ENCODE data around the gene BTBD16. TPM values are rescaled to one million over a fixed set of nuclear protein-coding genes. Genes with fewer than 3 reads are reported as not detected.

BTBD16 gene
- total and polyA plus RNA-seq, 2 of the 4 experiments (the other 2 are of a cell fraction) = not detected

GRCh38 chr10:122224159-122224558, 46.9 kb upstream of the BTBD16 start:
- Histone ChIP-seq H3K4me2 (ENCODE audit: low read depth, low read length) (no peak overlapping the region), H2BK5ac (ENCODE audit: low read depth, low read length, poor library complexity, severe bottlenecking) (no peak overlapping the region), H3K4me3 (ENCODE audit: insufficient read depth, low read depth, low read length) (no peak overlapping the region), H4K91ac (ENCODE audit: insufficient read depth, low read depth, low read length) (no peak overlapping the region), H3K9ac (ENCODE audit: low read depth, low read length) (no peak overlapping the region), H3K27ac (ENCODE audit: insufficient read depth, low read length) (no peak overlapping the region), H3K18ac (ENCODE audit: low read depth, low read length) (no peak overlapping the region), H3K9me3 (ENCODE audit: control insufficient read depth, insufficient read depth, low read length) (no peaks in the 10 kb centered on the region), H3K56ac (ENCODE audit: extremely low read depth, insufficient read depth, low read length) (no peak overlapping the region), H3K4me1 (ENCODE audit: control insufficient read depth, insufficient read depth, low read length) (no peaks in the 10 kb centered on the region), H2AK5ac (ENCODE audit: low read depth, low read length) (no peak overlapping the region), H3K4ac (ENCODE audit: low read depth, low read length) (no peak overlapping the region), H2AK9ac (replicated peaks; ENCODE audit: low read depth, low read length, poor library complexity) (no peak overlapping the region), H4K20me1 (ENCODE audit: insufficient read depth, low read length) (no peaks in the 10 kb centered on the region), H4K5ac (ENCODE audit: low read depth, low read length) (no peak overlapping the region), H3K36me3 (ENCODE audit: control insufficient read depth, insufficient read depth, low read length) (peaks cover 18% of the 10 kb centered on the region), H2BK15ac (ENCODE audit: low read depth, low read length) (no peak overlapping the region), H2BK120ac (ENCODE audit: low read depth, low read length) (no peak overlapping the region), H2BK20ac (ENCODE audit: low read depth, low read length) (no peak overlapping the region), H3K23ac (ENCODE audit: low read depth, low read length) (no peak overlapping the region), H3K79me1 (ENCODE audit: low read depth in 1 of 2, low read length in 2 of 2) (no peaks in the 10 kb centered on the region), H2AFZ (replicated peaks; ENCODE audit: low read length, poor library complexity) (no peak overlapping the region), H3K9me1 (ENCODE audit: insufficient read depth, low read length) (peaks cover 3% of the 10 kb centered on the region; the same call in 1 of the 2 replicates), H3K14ac (replicated peaks; ENCODE audit: low read depth, low read length) (no peak overlapping the region), H3K27me3 (ENCODE audit: control insufficient read depth, insufficient read depth, low read length) (no peaks in the 10 kb centered on the region), H4K8ac (ENCODE audit: low read depth in 2 of 2, low read length in 2 of 2) (no peak overlapping the region)
- dilution Hi-C loops (cut with HindIII; ENCODE audit: low sequenced_read_pairs, unreplicated experiment) (no loop called here), intact Hi-C loops (cut with micrococcal nuclease) (no loop called here), in situ Hi-C loops (cut with MboI; ENCODE audit: low sequenced_read_pairs) (no loop called here)
- ChIA-PET POLR2A (ENCODE audit: unreplicated experiment) (no interaction called here), CTCF (no interaction called here)
- no peak for TF ChIP-seq FOS (IDR thresholded peaks at IDR 0.05; ENCODE audit: low read depth, low read length)
- no peak for TF ChIP-seq MAFK (IDR thresholded peaks at IDR 0.05; ENCODE audit: low read depth, low read length)
- no peak for TF ChIP-seq CHD1 (IDR thresholded peaks at IDR 0.05; ENCODE audit: low read depth, low read length)
- TF ChIP-seq BHLHE40 (IDR thresholded peaks at IDR 0.05; ENCODE audit: low read depth, low read length) = no peak
- TF ChIP-seq POLR2A (IDR thresholded peaks at IDR 0.05; ENCODE audit: low read depth, low read length) = no peak
- TF ChIP-seq CTCF (conservative IDR thresholded peaks at IDR 0.05; ENCODE audit: low read depth, low read length) = no peak
- TF ChIP-seq ELK1 (IDR thresholded peaks at IDR 0.05; ENCODE audit: borderline replicate concordance, low read depth, low read length) = no peak
- no peak for TF ChIP-seq RFX5 (IDR thresholded peaks at IDR 0.05; ENCODE audit: low read depth, low read length)
- no peak for TF ChIP-seq MXI1 (IDR thresholded peaks at IDR 0.05; ENCODE audit: borderline replicate concordance, low read depth, low read length)
- TF ChIP-seq RCOR1 (IDR thresholded peaks at IDR 0.05; ENCODE audit: insufficient replicate concordance, low read length) = no peak
- TF ChIP-seq MAZ (IDR thresholded peaks at IDR 0.05; ENCODE audit: borderline replicate concordance, low read depth, low read length) = no peak
- TF ChIP-seq RAD21 (IDR thresholded peaks at IDR 0.05; ENCODE audit: low read length) = no peak
- no peak for TF ChIP-seq CEBPB (IDR thresholded peaks at IDR 0.05; ENCODE audit: low read depth, low read length)
- no peak for TF ChIP-seq SMC3 (IDR thresholded peaks at IDR 0.05; ENCODE audit: low read depth, low read length)
- no peak for TF ChIP-seq NFE2L2 (IDR thresholded peaks at IDR 0.05; ENCODE audit: low read depth, low read length)
- no peak for TF ChIP-seq USF2 (IDR thresholded peaks at IDR 0.05; ENCODE audit: low read depth, low read length)
- WGBS, 2 experiments (ENCODE audit: extremely low coverage in 2 of 2, insufficient read length in 1 of 2) = 100% methylated on average over 1 of the region's 9 CpGs; no CpG with 5 or more reads in 1 of the 2 experiments
- BruUV-seq (replicated peaks) = no TSS peak
- no peak for DNase-seq
- ATAC-seq (ENCODE audit: low read depth) = no peak

All from IMR-90 (cell line).